CD8-positive, alpha-beta memory T cell (primary cell): ENCODE results near the gene CYFIP2. TPM values are rescaled to one million over a fixed set of nuclear protein-coding genes. Genes with fewer than 3 reads are reported as not detected.

Experiments used
- CTCF ChIA-PET: fragments of 350-600 bp; sonication (Branson Sonifier 250); formaldehyde crosslinking; loops from one replicate; lab custom pipeline; 2021; ENCODE audit warnings: antibody characterized with exemption; lab: Charles Lee
- POLR2A ChIA-PET: fragments of 350-600 bp; sonication (Branson Sonifier 250); formaldehyde crosslinking; loops from one replicate; lab custom pipeline; 2021; ENCODE audit warnings: antibody characterized with exemption; lab: Charles Lee
- DNase-seq, 5 donors: peaks; one replicate each; pipeline versions ENCODE4 v3.0.0 to v3.0.0-alpha.2; 2020 to 2022; ENCODE audit warnings: mixed read lengths in 1 of 5
- H3K27ac ChIP-seq: one replicate; pipeline ENCODE4 v1.7.0; 2013; ENCODE audit warnings: low read depth, mild to moderate bottlenecking, low read length, moderate library complexity
- H3K27me3 ChIP-seq: 2 replicates; pipeline ENCODE4 v1.7.0; 2013; ENCODE audit warnings: low read length, mild to moderate bottlenecking; ENCODE audit not compliant: insufficient read depth, poor library complexity, severe bottlenecking
- H3K36me3 ChIP-seq: 2 replicates; pipeline ENCODE4 v1.7.0; 2013; ENCODE audit warnings: mild to moderate bottlenecking, low read length, moderate library complexity; ENCODE audit not compliant: insufficient read depth
- H3K4me1 ChIP-seq: 2 replicates; pipeline ENCODE4 v1.7.0; 2013; ENCODE audit warnings: mild to moderate bottlenecking, low read length, moderate library complexity; ENCODE audit not compliant: insufficient read depth
- H3K4me3 ChIP-seq: 2 replicates; pipeline ENCODE4 v1.7.0; 2013; ENCODE audit warnings: mild to moderate bottlenecking, low read length
- H3K9me3 ChIP-seq: 2 replicates; pipeline ENCODE4 v1.7.0; 2013; ENCODE audit warnings: mild to moderate bottlenecking, low read length
- H3K27ac Mint-ChIP-seq, 8 donors: one replicate each; pipeline ENCODE4 v1.8.0; 2020 to 2021; ENCODE audit warnings: mixed read lengths in 8 of 8, mild to moderate bottlenecking in 6 of 8, inconsistent platforms in 3 of 8, moderate library complexity in 3 of 8
- H3K27me3 Mint-ChIP-seq, 2 donors: one replicate each; pipeline ENCODE4 v1.8.0; 2020 to 2021; ENCODE audit warnings: mixed read lengths in 2 of 2, mild to moderate bottlenecking in 1 of 2, moderate library complexity in 1 of 2
- H3K36me3 Mint-ChIP-seq, 3 donors: one replicate each; pipeline ENCODE4 v1.8.0; 2020 to 2021; ENCODE audit warnings: mixed read lengths in 3 of 3, inconsistent platforms in 1 of 3, mild to moderate bottlenecking in 1 of 3
- H3K4me1 Mint-ChIP-seq, 3 donors: one replicate each; pipeline ENCODE4 v1.8.0; 2020 to 2021; ENCODE audit warnings: mixed read lengths in 3 of 3, inconsistent platforms in 1 of 3, mild to moderate bottlenecking in 1 of 3
- H3K4me3 Mint-ChIP-seq, 7 donors: one replicate each; pipeline ENCODE4 v1.8.0; 2020 to 2021; ENCODE audit warnings: mixed read lengths in 7 of 7, mild to moderate bottlenecking in 6 of 7, moderate library complexity in 4 of 7, inconsistent platforms in 2 of 7
- H3K9me3 Mint-ChIP-seq, 5 donors: one replicate each; pipeline ENCODE4 v1.8.0; 2020 to 2022; ENCODE audit warnings: mixed read lengths in 5 of 5, mild to moderate bottlenecking in 3 of 5, moderate library complexity in 2 of 5, inconsistent platforms in 1 of 5
- polyA plus RNA-seq: library from polyadenylated mRNA; unstranded; fragments of 300-500 nt; fragmentation: Illumina TruSeq; gene quantifications from one replicate; pipeline ENCODE4 v1.2.3, GENCODE V29; 2021
- total RNA-seq, 2 experiments: library from RNA; stranded (reverse); gene quantifications; one replicate each; pipeline ENCODE4 v1.2.3, GENCODE V29; 2021

CYFIP2 gene
- total and polyA plus RNA-seq, 3 experiments from 2014 or later = 239 to 534 (median 259) TPM

- Mint-ChIP-seq H3K9me3 (no peaks in the 10 kb centered on the region), H3K27me3 (peaks cover 0 to 2% of the 10 kb centered on the region in 2 donors), H3K36me3 (peaks cover 20 to 96% (median 49%) of the 10 kb centered on the region in 3 donors), H3K4me3 (no peak overlapping the region), H3K4me1 (peaks cover 0 to 8% (median 7%) of the 10 kb centered on the region in 3 donors), H3K27ac (peak overlapping the region in 6 of 8 donors; percentile 0 to 90 (median 56))
- no peaks in the 10 kb centered on the region for H3K9me3 ChIP-seq
- no peaks in the 10 kb centered on the region for H3K4me1 ChIP-seq
- ChIA-PET CTCF (interaction anchor here (1.3 kb wide), 1 partner anchor 8 kb away, joined by 3 read pairs; no protein-coding TSS in a partner anchor), POLR2A (no interaction called here)
- DNase-seq = no peak
- no peak overlapping the region for H3K27ac ChIP-seq
- H3K36me3 ChIP-seq = peaks cover 73% of the 10 kb centered on the region
- no peaks in the 10 kb centered on the region for H3K27me3 ChIP-seq
- H3K4me3 ChIP-seq = no peak overlapping the region
Observed at GRCh38 chr5:157359356-157360055, 93.6 kb downstream of the CYFIP2 start.

- peaks cover 18 to 97% (median 48%) of the 10 kb centered on the region in 3 donors for H3K36me3 Mint-ChIP-seq
- Histone ChIP-seq H3K27me3 (no peaks in the 10 kb centered on the region), H3K27ac (no peak overlapping the region), H3K9me3 (no peaks in the 10 kb centered on the region), H3K4me3 (no peak overlapping the region), H3K4me1 (no peaks in the 10 kb centered on the region), H3K36me3 (peaks cover 90% of the 10 kb centered on the region)
- CTCF ChIA-PET = interaction anchor here (1.0 kb wide), 1 partner anchor 10 kb away, joined by 3 read pairs; no protein-coding TSS in a partner anchor
- H3K4me1 Mint-ChIP-seq = peaks cover 0 to 12% (median 7%) of the 10 kb centered on the region in 3 donors
- peak overlapping the region in 5 of 8 donors; percentile 79 to 88 (median 79) for H3K27ac Mint-ChIP-seq
- peaks cover 0 to 2% of the 10 kb centered on the region in 2 donors for H3K27me3 Mint-ChIP-seq
- POLR2A ChIA-PET = no interaction called here
- no peak overlapping the region for H3K4me3 Mint-ChIP-seq
- no peak for DNase-seq
- H3K9me3 Mint-ChIP-seq = no peaks in the 10 kb centered on the region
Observed at GRCh38 chr5:157362012-157362411, 96.1 kb downstream of the CYFIP2 start.

GRCh38 chr5:157362502-157362901, 96.6 kb downstream of the CYFIP2 start:
- H3K27ac ChIP-seq = no peak overlapping the region
- H3K27ac Mint-ChIP-seq = peak overlapping the region in 6 of 8 donors; percentile 8 to 90 (median 82)
- H3K36me3 Mint-ChIP-seq = peaks cover 17 to 97% (median 48%) of the 10 kb centered on the region in 3 donors
- POLR2A ChIA-PET = no interaction called here
- H3K4me1 ChIP-seq = no peaks in the 10 kb centered on the region
- H3K27me3 ChIP-seq = no peaks in the 10 kb centered on the region
- H3K36me3 ChIP-seq = peaks cover 93% of the 10 kb centered on the region
- H3K4me1 Mint-ChIP-seq = peaks cover 0 to 12% (median 7%) of the 10 kb centered on the region in 3 donors
- CTCF ChIA-PET = interaction anchor here (1.0 kb wide), 2 partner anchors 10 to 17 kb away, joined by 3 to 4 read pairs; a partner anchor contains a TSS
- H3K4me3 Mint-ChIP-seq = no peak overlapping the region
- no peaks in the 10 kb centered on the region for H3K9me3 Mint-ChIP-seq
- H3K9me3 ChIP-seq = no peaks in the 10 kb centered on the region
- H3K27me3 Mint-ChIP-seq = peaks cover 0 to 2% of the 10 kb centered on the region in 2 donors
- no peak overlapping the region for H3K4me3 ChIP-seq
- DNase-seq = no peak

GRCh38 chr5:157362982-157363381, 97.1 kb downstream of the CYFIP2 start:
- CTCF ChIA-PET = interaction anchor here (1.0 to 1.2 kb wide), 3 partner anchors 9 to 39 kb away, joined by 3 to 4 read pairs (median 3); a partner anchor contains a TSS
- Mint-ChIP-seq H3K4me1 (peaks cover 0 to 9% (median 7%) of the 10 kb centered on the region in 3 donors), H3K4me3 (no peak overlapping the region), H3K9me3 (no peaks in the 10 kb centered on the region), H3K36me3 (peaks cover 17 to 96% (median 48%) of the 10 kb centered on the region in 3 donors), H3K27ac (peak overlapping the region in 5 of 8 donors; percentile 16 to 90 (median 85)), H3K27me3 (peaks cover 0 to 2% of the 10 kb centered on the region in 2 donors)
- no peak overlapping the region for H3K27ac ChIP-seq
- H3K27me3 ChIP-seq = no peaks in the 10 kb centered on the region
- H3K4me1 ChIP-seq = no peaks in the 10 kb centered on the region
- H3K9me3 ChIP-seq = no peaks in the 10 kb centered on the region
- DNase-seq = no peak
- POLR2A ChIA-PET = no interaction called here
- H3K36me3 ChIP-seq = peaks cover 91% of the 10 kb centered on the region
- no peak overlapping the region for H3K4me3 ChIP-seq

- H3K27ac ChIP-seq = no peak overlapping the region
- peaks cover 76% of the 10 kb centered on the region for H3K36me3 ChIP-seq
- CTCF ChIA-PET = no interaction called here
- DNase-seq = no peak
- peak overlapping the region in 4 of 8 donors; percentile 4 to 43 (median 18) for H3K27ac Mint-ChIP-seq
- H3K4me3 ChIP-seq = no peak overlapping the region
- no peaks in the 10 kb centered on the region for H3K4me1 ChIP-seq
- H3K36me3 Mint-ChIP-seq = peaks cover 8 to 93% (median 39%) of the 10 kb centered on the region in 3 donors
- no peaks in the 10 kb centered on the region for H3K9me3 Mint-ChIP-seq
- peaks cover 0 to 2% of the 10 kb centered on the region in 2 donors for H3K27me3 Mint-ChIP-seq
- H3K27me3 ChIP-seq = no peaks in the 10 kb centered on the region
- H3K9me3 ChIP-seq = no peaks in the 10 kb centered on the region
- POLR2A ChIA-PET = no interaction called here
- H3K4me3 Mint-ChIP-seq = no peak overlapping the region
- peaks cover 6 to 8% (median 7%) of the 10 kb centered on the region in 3 donors for H3K4me1 Mint-ChIP-seq
Observed at GRCh38 chr5:157365732-157366131, 99.8 kb downstream of the CYFIP2 start.

GRCh38 chr5:157366741-157367674, 101.1 kb downstream of the CYFIP2 start:
- Mint-ChIP-seq H3K27me3 (peaks cover 0 to 2% of the 10 kb centered on the region in 2 donors), H3K36me3 (peaks cover 4 to 91% (median 30%) of the 10 kb centered on the region in 3 donors), H3K4me1 (peaks cover 7 to 8% (median 8%) of the 10 kb centered on the region in 3 donors), H3K27ac (peak overlapping the region in 4 of 8 donors; percentile 1 to 43 (median 18)), H3K9me3 (no peaks in the 10 kb centered on the region), H3K4me3 (no peak overlapping the region)
- CTCF ChIA-PET = no interaction called here
- POLR2A ChIA-PET = no interaction called here
- no peaks in the 10 kb centered on the region for H3K4me1 ChIP-seq
- DNase-seq = no peak
- H3K4me3 ChIP-seq = no peak overlapping the region
- no peak overlapping the region for H3K27ac ChIP-seq
- H3K36me3 ChIP-seq = peaks cover 74% of the 10 kb centered on the region
- H3K27me3 ChIP-seq = no peaks in the 10 kb centered on the region
- no peaks in the 10 kb centered on the region for H3K9me3 ChIP-seq

- H3K4me1 Mint-ChIP-seq = peaks cover 3 to 8% (median 4%) of the 10 kb centered on the region in 3 donors
- CTCF ChIA-PET = interaction anchor here (0.6 to 2.0 kb wide), 2 partner anchors 26 to 40 kb away, joined by 3 to 6 read pairs; no protein-coding TSS in a partner anchor
- no peak for DNase-seq
- no peaks in the 10 kb centered on the region for H3K9me3 Mint-ChIP-seq
- H3K27ac ChIP-seq = no peak overlapping the region
- H3K36me3 ChIP-seq = peaks cover 74% of the 10 kb centered on the region
- H3K4me3 Mint-ChIP-seq = no peak overlapping the region
- no peak overlapping the region for H3K4me3 ChIP-seq
- H3K27me3 Mint-ChIP-seq = no peaks in the 10 kb centered on the region
- peak overlapping the region in 3 of 8 donors; percentile 17 to 72 (median 70) for H3K27ac Mint-ChIP-seq
- peaks cover 4 to 89% (median 22%) of the 10 kb centered on the region in 3 donors for H3K36me3 Mint-ChIP-seq
- no peaks in the 10 kb centered on the region for H3K9me3 ChIP-seq
- H3K4me1 ChIP-seq = no peaks in the 10 kb centered on the region
- H3K27me3 ChIP-seq = no peaks in the 10 kb centered on the region
- POLR2A ChIA-PET = no interaction called here
Observed at GRCh38 chr5:157369507-157369906, 103.6 kb downstream of the CYFIP2 start.
